ENCODE results near the gene RGS5. TPM values are rescaled to one million over a fixed set of nuclear protein-coding genes. Genes with fewer than 3 reads are reported as not detected.

The RGS5 gene
- total and polyA plus RNA-seq, 2 experiments from 2014 or later, result 23.4 to 48.3 TPM

DNA sequence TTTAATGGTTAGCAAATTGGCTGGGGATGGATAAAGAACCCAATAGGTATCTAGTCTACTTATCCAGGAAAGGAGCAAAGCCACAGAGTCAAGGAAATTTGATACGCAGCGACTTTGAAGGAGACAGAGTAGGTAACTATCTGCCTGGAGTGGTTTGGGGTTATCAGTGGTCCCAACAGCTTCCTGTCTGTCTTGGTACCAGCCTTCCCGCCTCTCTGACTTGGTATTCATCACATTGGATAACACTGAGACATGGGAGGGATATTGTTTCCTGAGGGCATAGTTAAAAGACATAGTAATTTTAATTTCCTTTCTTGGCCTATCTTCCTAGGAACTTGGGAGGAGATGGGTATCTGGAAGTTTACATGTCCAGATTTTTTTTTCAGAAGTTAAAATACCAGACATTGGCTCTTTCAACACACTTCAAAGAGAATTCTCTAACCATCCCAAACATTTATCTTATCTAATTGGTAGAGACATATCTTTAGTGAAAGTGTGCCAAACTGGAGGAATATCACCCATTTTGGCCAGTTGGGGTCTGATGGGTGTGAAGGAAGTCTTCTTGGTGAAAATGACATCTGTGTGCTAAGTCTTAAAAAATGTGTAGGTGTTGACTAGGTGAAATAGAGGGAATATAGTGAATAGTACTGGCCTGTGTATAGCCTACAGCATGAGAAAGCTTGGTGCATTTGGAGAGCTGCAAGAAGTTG lies 65.0 kb downstream of the RGS5 start:
- Mint-ChIP-seq H3K9me3 (no peaks in the 10 kb centered on the region; the same call in 2 of the 3 replicates), H3K4me3 (no peak overlapping the region), H3K27me3 (ENCODE audit: insufficient read depth, low read depth, poor library complexity) (no peaks in the 10 kb centered on the region), H3K27ac (no peak overlapping the region), H3K36me3 (ENCODE audit: low read depth) (peaks cover 2% of the 10 kb centered on the region; the same call in 1 of the 3 replicates), H3K4me1 (no peaks in the 10 kb centered on the region)
- H3K4me1 ChIP-seq (ENCODE audit: insufficient read depth), result no peaks in the 10 kb centered on the region
- TF ChIP-seq POLR2AphosphoS5 (IDR thresholded peaks at IDR 0.05; ENCODE audit: low read depth), result no peak
- H3K27ac ChIP-seq (ENCODE audit: low read depth), result no peak overlapping the region
- H3K27me3 ChIP-seq (ENCODE audit: insufficient read depth), result no peaks in the 10 kb centered on the region
- ATAC-seq (no peak), DNase-seq (ENCODE audit: low spot score) (no peak)
- H3K4me2 ChIP-seq, result no peak overlapping the region
- no peak overlapping the region for H2AFZ ChIP-seq
- H3K4me3 ChIP-seq, result no peak overlapping the region
- H4K20me1 ChIP-seq (replicated peaks; ENCODE audit: insufficient read depth), result no peaks in the 10 kb centered on the region
- H3K36me3 ChIP-seq (ENCODE audit: insufficient read depth), result no peaks in the 10 kb centered on the region; the same call in 1 of the 2 replicates
- H3K9me2 ChIP-seq (ENCODE audit: insufficient read depth), result peaks cover 5% of the 10 kb centered on the region; the same call in 1 of the 2 replicates
- no peaks in the 10 kb centered on the region for H3F3A ChIP-seq (replicated peaks; ENCODE audit: low read depth)
- H3K79me2 ChIP-seq (replicated peaks; ENCODE audit: insufficient read depth), result no peaks in the 10 kb centered on the region

DNA sequence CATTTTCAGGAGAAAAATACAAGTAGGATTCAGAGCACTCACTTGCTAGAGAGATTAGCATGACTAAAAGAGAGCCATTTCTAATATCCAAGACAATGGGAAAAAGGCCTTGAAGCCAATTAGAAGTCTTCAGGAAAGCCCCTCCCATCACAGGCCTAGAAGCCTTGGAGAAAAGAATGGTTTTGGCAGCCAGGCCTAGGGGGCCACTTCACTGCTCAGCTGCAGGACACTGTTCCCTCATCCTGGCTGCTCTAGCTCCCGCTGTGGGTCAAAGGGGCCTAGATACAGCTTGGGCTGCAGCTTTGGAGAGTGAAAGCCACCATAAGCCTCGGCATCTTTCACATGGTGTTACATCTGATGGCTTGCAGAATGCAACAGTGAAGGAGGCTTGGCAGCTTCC lies 70.7 kb downstream of the RGS5 start:
- no peaks in the 10 kb centered on the region for H4K20me1 ChIP-seq (replicated peaks; ENCODE audit: insufficient read depth)
- no peaks in the 10 kb centered on the region for H3K27me3 ChIP-seq (ENCODE audit: insufficient read depth)
- Mint-ChIP-seq H3K4me1 (peaks cover 8% of the 10 kb centered on the region), H3K27ac (no peak overlapping the region), H3K27me3 (ENCODE audit: insufficient read depth, low read depth, poor library complexity) (peaks cover 2% of the 10 kb centered on the region), H3K4me3 (no peak overlapping the region), H3K36me3 (ENCODE audit: low read depth) (peaks cover 5% of the 10 kb centered on the region; the same call in 1 of the 3 replicates), H3K9me3 (no peaks in the 10 kb centered on the region; the same call in 1 of the 3 replicates)
- 0 out of 2 replicates have a peak overlapping the region, but pooled peaks have one; percentile 17 for H3K4me2 ChIP-seq
- peak overlapping the region; percentile 60; the same call in 1 of the 2 replicates for H2AFZ ChIP-seq
- H3K79me2 ChIP-seq (replicated peaks; ENCODE audit: insufficient read depth), result no peaks in the 10 kb centered on the region
- H3K27ac ChIP-seq (ENCODE audit: low read depth), result no peak overlapping the region
- ATAC-seq, result peak; percentile 87
- H3K4me1 ChIP-seq (ENCODE audit: insufficient read depth), result peaks cover 6% of the 10 kb centered on the region; the same call in 1 of the 2 replicates
- H3K9me2 ChIP-seq (ENCODE audit: insufficient read depth), result peaks cover 10% of the 10 kb centered on the region; the same call in 1 of the 2 replicates
- H3F3A ChIP-seq (replicated peaks; ENCODE audit: low read depth), result no peaks in the 10 kb centered on the region
- no peak for TF ChIP-seq NANOG (IDR thresholded peaks at IDR 0.05; ENCODE audit: borderline replicate concordance)
- TF ChIP-seq, protein P1, sequence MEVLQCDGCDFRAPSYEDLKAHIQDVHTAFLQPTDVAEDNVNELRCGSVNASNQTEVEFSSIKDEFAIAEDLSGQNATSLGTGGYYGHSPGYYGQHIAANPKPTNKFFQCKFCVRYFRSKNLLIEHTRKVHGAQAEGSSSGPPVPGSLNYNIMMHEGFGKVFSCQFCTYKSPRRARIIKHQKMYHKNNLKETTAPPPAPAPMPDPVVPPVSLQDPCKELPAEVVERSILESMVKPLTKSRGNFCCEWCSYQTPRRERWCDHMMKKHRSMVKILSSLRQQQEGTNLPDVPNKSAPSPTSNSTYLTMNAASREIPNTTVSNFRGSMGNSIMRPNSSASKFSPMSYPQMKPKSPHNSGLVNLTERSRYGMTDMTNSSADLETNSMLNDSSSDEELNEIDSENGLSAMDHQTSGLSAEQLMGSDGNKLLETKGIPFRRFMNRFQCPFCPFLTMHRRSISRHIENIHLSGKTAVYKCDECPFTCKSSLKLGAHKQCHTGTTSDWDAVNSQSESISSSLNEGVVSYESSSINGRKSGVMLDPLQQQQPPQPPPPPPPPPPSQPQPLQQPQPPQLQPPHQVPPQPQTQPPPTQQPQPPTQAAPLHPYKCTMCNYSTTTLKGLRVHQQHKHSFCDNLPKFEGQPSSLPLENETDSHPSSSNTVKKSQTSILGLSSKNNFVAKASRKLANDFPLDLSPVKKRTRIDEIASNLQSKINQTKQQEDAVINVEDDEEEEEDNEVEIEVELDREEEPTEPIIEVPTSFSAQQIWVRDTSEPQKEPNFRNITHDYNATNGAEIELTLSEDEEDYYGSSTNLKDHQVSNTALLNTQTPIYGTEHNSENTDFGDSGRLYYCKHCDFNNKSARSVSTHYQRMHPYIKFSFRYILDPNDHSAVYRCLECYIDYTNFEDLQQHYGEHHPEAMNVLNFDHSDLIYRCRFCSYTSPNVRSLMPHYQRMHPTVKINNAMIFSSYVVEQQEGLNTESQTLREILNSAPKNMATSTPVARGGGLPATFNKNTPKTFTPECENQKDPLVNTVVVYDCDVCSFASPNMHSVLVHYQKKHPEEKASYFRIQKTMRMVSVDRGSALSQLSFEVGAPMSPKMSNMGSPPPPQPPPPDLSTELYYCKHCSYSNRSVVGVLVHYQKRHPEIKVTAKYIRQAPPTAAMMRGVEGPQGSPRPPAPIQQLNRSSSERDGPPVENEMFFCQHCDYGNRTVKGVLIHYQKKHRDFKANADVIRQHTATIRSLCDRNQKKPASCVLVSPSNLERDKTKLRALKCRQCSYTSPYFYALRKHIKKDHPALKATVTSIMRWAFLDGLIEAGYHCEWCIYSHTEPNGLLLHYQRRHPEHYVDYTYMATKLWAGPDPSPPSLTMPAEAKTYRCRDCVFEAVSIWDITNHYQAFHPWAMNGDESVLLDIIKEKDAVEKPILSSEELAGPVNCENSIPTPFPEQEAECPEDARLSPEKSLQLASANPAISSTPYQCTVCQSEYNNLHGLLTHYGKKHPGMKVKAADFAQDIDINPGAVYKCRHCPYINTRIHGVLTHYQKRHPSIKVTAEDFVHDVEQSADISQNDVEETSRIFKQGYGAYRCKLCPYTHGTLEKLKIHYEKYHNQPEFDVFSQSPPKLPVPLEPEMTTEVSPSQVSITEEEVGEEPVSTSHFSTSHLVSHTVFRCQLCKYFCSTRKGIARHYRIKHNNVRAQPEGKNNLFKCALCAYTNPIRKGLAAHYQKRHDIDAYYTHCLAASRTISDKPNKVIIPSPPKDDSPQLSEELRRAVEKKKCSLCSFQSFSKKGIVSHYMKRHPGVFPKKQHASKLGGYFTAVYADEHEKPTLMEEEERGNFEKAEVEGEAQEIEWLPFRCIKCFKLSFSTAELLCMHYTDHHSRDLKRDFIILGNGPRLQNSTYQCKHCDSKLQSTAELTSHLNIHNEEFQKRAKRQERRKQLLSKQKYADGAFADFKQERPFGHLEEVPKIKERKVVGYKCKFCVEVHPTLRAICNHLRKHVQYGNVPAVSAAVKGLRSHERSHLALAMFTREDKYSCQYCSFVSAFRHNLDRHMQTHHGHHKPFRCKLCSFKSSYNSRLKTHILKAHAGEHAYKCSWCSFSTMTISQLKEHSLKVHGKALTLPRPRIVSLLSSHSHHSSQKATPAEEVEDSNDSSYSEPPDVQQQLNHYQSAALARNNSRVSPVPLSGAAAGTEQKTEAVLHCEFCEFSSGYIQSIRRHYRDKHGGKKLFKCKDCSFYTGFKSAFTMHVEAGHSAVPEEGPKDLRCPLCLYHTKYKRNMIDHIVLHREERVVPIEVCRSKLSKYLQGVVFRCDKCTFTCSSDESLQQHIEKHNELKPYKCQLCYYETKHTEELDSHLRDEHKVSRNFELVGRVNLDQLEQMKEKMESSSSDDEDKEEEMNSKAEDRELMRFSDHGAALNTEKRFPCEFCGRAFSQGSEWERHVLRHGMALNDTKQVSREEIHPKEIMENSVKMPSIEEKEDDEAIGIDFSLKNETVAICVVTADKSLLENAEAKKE (CRISPR knock-in tag; IDR thresholded peaks at IDR 0.05), result peak; percentile 65
- peak; percentile 68 for DNase-seq (ENCODE audit: low spot score)
- no peaks in the 10 kb centered on the region; the same call in 1 of the 2 replicates for H3K36me3 ChIP-seq (ENCODE audit: insufficient read depth)
- H3K4me3 ChIP-seq, result no peak overlapping the region
